Brain microvascular endothelial cell (primary cell): ENCODE measurements around the gene KRT74.

Experiments used
- DNase-seq: peaks from one replicate; pipeline ENCODE4 v3.0.0-alpha.2; 2020
- H3K27ac ChIP-seq: fragments of 250-450 bp; sonication (Bioruptor Pico); 2 replicates; pipeline ENCODE4 v1.5.1; 2020; ENCODE audit warnings: mild to moderate bottlenecking, moderate library complexity
- H3K27me3 ChIP-seq: fragments of 250-450 bp; sonication (Bioruptor Pico); replicated peaks from 2 replicates; pipeline ENCODE4 v1.5.1; 2020; ENCODE audit warnings: mild to moderate bottlenecking
- H3K36me3 ChIP-seq: fragments of 250-450 bp; sonication (Bioruptor Pico); replicated peaks from 2 replicates; pipeline ENCODE4 v1.5.1; 2020; ENCODE audit warnings: mild to moderate bottlenecking
- H3K4me3 ChIP-seq: 2 replicates; pipeline ENCODE4 v1.5.1; 2011; ENCODE audit warnings: low read depth, mild to moderate bottlenecking, control low read depth, low read length, moderate library complexity
- CTCF ChIP-seq: IDR thresholded peaks from 2 replicates; pipeline ENCODE4 v1.5.1; 2011; ENCODE audit warnings: low read depth, mild to moderate bottlenecking, moderate library complexity, low read length, control low read depth, inconsistent platforms; ENCODE audit errors: missing control alignments
- in situ Hi-C: cut with HindIII; loops from 2 replicates; pipeline ENCODE4 v1.10.0; 2017; ENCODE audit warnings: low sequenced_read_pairs, low pct_ligation_motif_present

KRT74 gene

GRCh38 chr12:52521568-52522266 is 51.9 kb downstream of the KRT74 start:
- Histone ChIP-seq H3K27ac (no peak overlapping the region), H3K4me3 (no peak overlapping the region), H3K27me3 (no peaks in the 10 kb centered on the region), H3K36me3 (no peaks in the 10 kb centered on the region)
- in situ Hi-C loops = no loop called here
- DNase-seq = peak; percentile 42
- TF ChIP-seq CTCF = no peak

- no peak for TF ChIP-seq CTCF
- Histone ChIP-seq H3K27ac (no peak overlapping the region), H3K36me3 (no peaks in the 10 kb centered on the region), H3K27me3 (no peaks in the 10 kb centered on the region), H3K4me3 (no peak overlapping the region)
- DNase-seq = no peak
- in situ Hi-C loops = no loop called here
Measured at GRCh38 chr12:52521175-52521567, 52.5 kb downstream of the KRT74 start.

DNA sequence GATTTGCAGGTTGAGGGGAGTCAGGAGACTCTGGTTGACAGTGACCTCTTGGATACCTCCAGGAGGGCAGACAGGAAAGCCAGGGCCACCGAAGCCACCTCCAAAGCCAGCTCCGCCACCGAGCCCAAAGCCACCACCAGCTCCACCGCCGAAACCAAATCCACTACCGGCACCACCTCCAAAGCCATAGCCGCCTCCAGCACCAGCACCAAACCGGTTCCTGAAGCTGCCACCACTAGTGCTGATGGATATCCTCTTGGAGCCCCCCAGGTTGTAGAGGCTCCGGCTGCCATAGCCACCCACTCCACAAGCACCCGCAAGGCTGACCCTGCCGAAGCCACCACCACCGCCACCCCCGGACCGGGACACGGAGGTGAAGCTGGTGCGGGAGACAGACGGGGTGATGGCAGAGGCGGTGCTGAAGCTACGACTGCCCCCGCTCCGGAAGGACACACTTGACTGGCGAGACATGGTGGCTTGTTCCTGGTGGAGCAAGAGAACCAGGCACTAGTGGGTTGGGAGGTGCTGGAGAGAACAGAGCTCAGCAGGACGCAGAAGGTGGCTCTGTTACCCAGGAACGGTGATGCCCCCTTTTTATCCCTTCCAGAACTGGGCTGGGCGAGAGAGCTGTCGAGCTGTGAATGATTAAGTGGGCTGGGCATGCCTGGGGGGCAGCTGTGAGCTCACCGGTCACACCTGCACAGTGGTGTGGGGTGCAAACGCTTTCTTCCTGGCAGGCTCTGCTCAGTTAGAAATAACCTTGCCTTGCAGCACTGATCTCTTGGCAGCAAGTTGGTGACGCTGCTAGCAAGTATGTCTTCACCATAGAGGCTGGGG is 53.6 kb downstream of the KRT74 start, which contains the start of gene KRT5:
Gene KRT5 (minus strand): TSS at position 569 of the 837 bp plus-strand sequence. CDS start 98 bp downstream, at position 471.
- no peaks in the 10 kb centered on the region for H3K36me3 ChIP-seq
- no peak for TF ChIP-seq CTCF
- no peaks in the 10 kb centered on the region for H3K27me3 ChIP-seq
- in situ Hi-C loops = no loop called here
- DNase-seq = no peak
- H3K4me3 ChIP-seq = no peak within 1 kb of the TSS
- no peak within 1 kb of the TSS for H3K27ac ChIP-seq

- DNase-seq = no peak
- H3K4me3 ChIP-seq = no peak overlapping the region
- in situ Hi-C loops = no loop called here
Measured at GRCh38 chr12:52519387-52519703, 54.3 kb downstream of the KRT74 start.

GRCh38 chr12:52518574-52519386 is 54.9 kb downstream of the KRT74 start:
- no peak for DNase-seq
- no peak overlapping the region for H3K4me3 ChIP-seq
- in situ Hi-C loops = no loop called here
- H3K27me3 ChIP-seq = no peaks in the 10 kb centered on the region
- no peaks in the 10 kb centered on the region for H3K36me3 ChIP-seq
- no peak overlapping the region for H3K27ac ChIP-seq
- TF ChIP-seq CTCF = no peak

More at GRCh38 chr12:52519387-52519703, 54.3 kb downstream of the KRT74 start:
- no peak for TF ChIP-seq CTCF
- Histone ChIP-seq H3K27me3 (no peaks in the 10 kb centered on the region), H3K27ac (no peak overlapping the region), H3K36me3 (no peaks in the 10 kb centered on the region)
